Measurements from ENCODE around the gene DGKH. TPM values are rescaled to one million over a fixed set of nuclear protein-coding genes. Genes with fewer than 3 reads are reported as not detected.

DGKH gene
- total and polyA plus RNA-seq, 9 of the 15 experiments (the other 6 are each of a cell fraction or from before 2014, with no cell fraction given), result 0.38 to 4.4 (median 3.1) TPM

DNA sequence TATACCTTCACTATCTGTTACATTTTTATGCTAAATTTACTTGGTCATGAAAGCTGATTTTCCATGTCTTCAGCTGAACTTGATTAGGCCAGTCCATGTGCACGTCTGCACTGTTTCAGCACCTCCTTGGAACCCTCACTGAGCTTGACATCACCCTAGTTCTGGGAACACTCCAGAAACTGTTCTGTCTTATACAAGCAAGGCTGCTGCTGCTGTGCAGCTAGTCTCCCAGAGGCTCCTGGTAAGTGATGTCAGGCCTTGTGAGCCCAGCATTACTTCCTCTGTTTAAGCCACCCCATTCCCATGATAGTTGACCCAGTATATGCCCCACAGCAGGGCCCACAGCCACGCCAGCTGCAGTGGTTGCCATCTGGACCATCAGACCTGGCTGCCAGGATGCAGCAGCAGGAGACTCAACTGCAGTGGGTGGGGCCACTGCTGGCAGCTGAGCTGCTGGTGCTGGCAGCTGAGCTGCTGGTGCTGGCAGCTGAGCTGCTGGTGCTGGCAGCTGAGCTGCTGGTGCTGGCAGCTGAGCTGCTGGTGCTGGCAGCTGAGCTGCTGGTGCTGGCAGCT is 133.0 kb downstream of the DGKH start (continued):
- TF ChIP-seq, protein P1, sequence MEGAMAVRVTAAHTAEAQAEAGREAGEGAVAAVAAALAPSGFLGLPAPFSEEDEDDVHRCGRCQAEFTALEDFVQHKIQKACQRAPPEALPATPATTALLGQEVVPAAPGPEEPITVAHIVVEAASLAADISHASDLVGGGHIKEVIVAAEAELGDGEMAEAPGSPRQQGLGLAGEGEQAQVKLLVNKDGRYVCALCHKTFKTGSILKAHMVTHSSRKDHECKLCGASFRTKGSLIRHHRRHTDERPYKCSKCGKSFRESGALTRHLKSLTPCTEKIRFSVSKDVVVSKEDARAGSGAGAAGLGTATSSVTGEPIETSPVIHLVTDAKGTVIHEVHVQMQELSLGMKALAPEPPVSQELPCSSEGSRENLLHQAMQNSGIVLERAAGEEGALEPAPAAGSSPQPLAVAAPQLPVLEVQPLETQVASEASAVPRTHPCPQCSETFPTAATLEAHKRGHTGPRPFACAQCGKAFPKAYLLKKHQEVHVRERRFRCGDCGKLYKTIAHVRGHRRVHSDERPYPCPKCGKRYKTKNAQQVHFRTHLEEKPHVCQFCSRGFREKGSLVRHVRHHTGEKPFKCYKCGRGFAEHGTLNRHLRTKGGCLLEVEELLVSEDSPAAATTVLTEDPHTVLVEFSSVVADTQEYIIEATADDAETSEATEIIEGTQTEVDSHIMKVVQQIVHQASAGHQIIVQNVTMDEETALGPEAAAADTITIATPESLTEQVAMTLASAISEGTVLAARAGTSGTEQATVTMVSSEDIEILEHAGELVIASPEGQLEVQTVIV (CRISPR knock-in tag; IDR thresholded peaks at IDR 0.05; ENCODE audit: borderline replicate concordance), result no peak
- no peak for TF ChIP-seq ZNF146 (CRISPR knock-in tag; IDR thresholded peaks at IDR 0.05; ENCODE audit: unreplicated experiment)
- TF ChIP-seq MAZ (CRISPR knock-in tag; conservative IDR thresholded peaks at IDR 0.05 in 1 of 2, IDR thresholded peaks at IDR 0.05 in 1 of 2), result no peak

DNA sequence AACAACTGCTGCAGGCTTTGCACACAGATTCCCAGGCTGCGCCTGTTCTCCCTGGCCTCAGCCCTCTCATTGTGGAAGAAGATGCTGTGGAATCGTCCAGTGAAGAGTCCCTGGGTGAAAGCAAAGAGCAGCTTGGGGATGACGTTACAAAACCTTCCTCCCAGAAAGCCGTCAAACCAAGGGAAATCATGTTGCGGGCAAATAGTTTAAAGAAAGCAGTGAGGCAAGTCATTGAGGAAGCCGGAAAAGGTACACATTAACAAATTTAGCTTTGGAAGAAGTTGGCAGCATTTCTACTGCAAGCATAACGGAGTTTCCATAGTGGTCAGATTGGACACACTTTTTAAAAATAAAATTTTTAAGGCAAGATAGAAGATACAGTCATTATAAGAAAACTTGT is 140.6 kb downstream of the DGKH start:
- Histone ChIP-seq H3K27ac (ENCODE audit: extremely low read depth, low read depth, low read length) (no peak overlapping the region), H4K20me1 (replicated peaks; ENCODE audit: control insufficient read depth, insufficient read depth, low read length) (no peaks in the 10 kb centered on the region), H3K9ac (ENCODE audit: insufficient read depth in 1 of 2, low read depth in 2 of 2, low read length in 2 of 2) (no peak overlapping the region), H3K4me3 (no peak overlapping the region), H3K4me1 (replicated peaks in 1 of 2; ENCODE audit: control insufficient read depth in 2 of 2, insufficient read depth in 2 of 2, low read length in 2 of 2) (no peaks in the 10 kb centered on the region), H3K4me2 (ENCODE audit: insufficient read depth, low read length) (no peak overlapping the region), H3K9me3 (replicated peaks; ENCODE audit: control insufficient read depth, insufficient read depth, low read depth, low read length) (no peaks in the 10 kb centered on the region), H3K9me1 (ENCODE audit: control insufficient read depth, insufficient read depth, low read length) (no peaks in the 10 kb centered on the region), H3K36me3 (ENCODE audit: control insufficient read depth, insufficient read depth, low read length) (peaks cover 3% of the 10 kb centered on the region; the same call in 2 of the 3 replicates), H2AFZ (ENCODE audit: low read depth, low read length) (no peak overlapping the region), H3K79me2 (ENCODE audit: control insufficient read depth, insufficient read depth, low read length) (no peaks in the 10 kb centered on the region), H3K27me3 (ENCODE audit: control insufficient read depth in 2 of 2, insufficient read depth in 2 of 2, low read length in 2 of 2) (no peaks in the 10 kb centered on the region)
- CTCF ChIA-PET (ENCODE audit: low intra/inter-chr PET ratio), result no interaction called here
- no peak for FAIRE-seq
- no peak for ATAC-seq
- TF ChIP-seq ZNF239 (CRISPR knock-in tag; IDR thresholded peaks at IDR 0.05), result no peak
- TF ChIP-seq POLR2AphosphoS2 (IDR thresholded peaks at IDR 0.05; ENCODE audit: low read length), result no peak
- TF ChIP-seq GTF2F1 (IDR thresholded peaks at IDR 0.05; ENCODE audit: low read depth, low read length), result no peak
- no peak for TF ChIP-seq TEAD1 (CRISPR knock-in tag; IDR thresholded peaks at IDR 0.05)
- TF ChIP-seq, protein P2, sequence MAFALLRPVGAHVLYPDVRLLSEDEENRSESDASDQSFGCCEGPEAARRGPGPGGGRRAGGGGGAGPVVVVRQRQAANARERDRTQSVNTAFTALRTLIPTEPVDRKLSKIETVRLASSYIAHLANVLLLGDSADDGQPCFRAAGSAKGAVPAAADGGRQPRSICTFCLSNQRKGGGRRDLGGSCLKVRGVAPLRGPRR (CRISPR knock-in tag; IDR thresholded peaks at IDR 0.05), result no peak
- no peak for TF ChIP-seq CHCHD3 (CRISPR knock-in tag; IDR thresholded peaks at IDR 0.05)
- TF ChIP-seq TFAM (CRISPR knock-in tag; conservative IDR thresholded peaks at IDR 0.05), result no peak
- no peak for TF ChIP-seq EWSR1 (IDR thresholded peaks at IDR 0.05; ENCODE audit: borderline replicate concordance, low read depth, partially characterized antibody)
- TF ChIP-seq BCL6 (CRISPR knock-in tag; IDR thresholded peaks at IDR 0.05), result no peak
- no peak for TF ChIP-seq CBFA2T3 (IDR thresholded peaks at IDR 0.05)
- no peak for TF ChIP-seq RBFOX2 (IDR thresholded peaks at IDR 0.05; ENCODE audit: low read depth, low read length)
- POLR2A ChIA-PET, result no interaction called here
- 68% methylated on average over 7 of the region's 7 CpGs for WGBS (ENCODE audit: insufficient coverage, low coverage, missing lambda C conversion rate)
- intact Hi-C loops (cut with micrococcal nuclease), result no loop called here
- BruUV-seq (replicated peaks), result no TSS peak
- in situ Hi-C loops (cut with MboI), result no loop called here
- DNase-seq (ENCODE audit: extremely low read depth in 1 of 4, low spot score in 3 of 4), result no peak

Data from K562 (cell line).